Progenitor cell of endocrine pancreas (in vitro differentiated cells): ENCODE measurements around the gene C14orf132. TPM values are rescaled to one million over a fixed set of nuclear protein-coding genes. Genes with fewer than 3 reads are reported as not detected.
"Not testable (repeated sequence)": the region's sequence is repeated elsewhere in the genome, so short reads cannot be mapped to it uniquely, and the experiment has no call there.

Experiments used
- DNase-seq: peaks from one replicate; pipeline ENCODE4 v3.0.0; 2021; ENCODE audit warnings: low spot score; ENCODE audit not compliant: unreplicated experiment
- H3K27ac Mint-ChIP-seq: 2 replicates; pipeline ENCODE4 v1.8.0; 2021; ENCODE audit warnings: mild to moderate bottlenecking, moderate library complexity, mixed read lengths
- H3K27me3 Mint-ChIP-seq: 2 replicates; pipeline ENCODE4 v1.8.0; 2021; ENCODE audit warnings: mixed read lengths
- H3K36me3 Mint-ChIP-seq: 2 replicates; pipeline ENCODE4 v1.8.0; 2022; ENCODE audit warnings: mixed read lengths; ENCODE audit not compliant: insufficient read depth
- H3K4me1 Mint-ChIP-seq: 2 replicates; pipeline ENCODE4 v1.8.0; 2021; ENCODE audit warnings: low read depth, mixed read lengths
- H3K4me3 Mint-ChIP-seq: 2 replicates; pipeline ENCODE4 v1.8.0; 2021; ENCODE audit warnings: low read depth, mild to moderate bottlenecking, moderate library complexity, mixed read lengths
- H3K9me3 Mint-ChIP-seq: 2 replicates; pipeline ENCODE4 v1.8.0; 2021; ENCODE audit warnings: low read depth, mixed read lengths
- CTCF ChIP-seq: fragments of 200-600 bp; sonication (generic); IDR thresholded peaks from one replicate; pipeline ENCODE4 v1.5.0; 2021; ENCODE audit warnings: antibody characterized with exemption, mild to moderate bottlenecking; ENCODE audit not compliant: unreplicated experiment
- total RNA-seq: library from RNA; stranded (reverse); gene quantifications from 2 replicates; pipeline ENCODE4 v1.2.1, GENCODE V29; 2021

C14orf132 gene
- total RNA-seq, 1 donor from 2014 or later, result 58.3 TPM

- DNase-seq, result no peak
- H3K4me1 Mint-ChIP-seq, result peaks cover 6% of the 10 kb centered on the region
- TF ChIP-seq CTCF, result no peak
- no peak overlapping the region for H3K27ac Mint-ChIP-seq
- H3K27me3 Mint-ChIP-seq, result no peaks in the 10 kb centered on the region
- no peak overlapping the region for H3K4me3 Mint-ChIP-seq
- peaks cover 21% of the 10 kb centered on the region for H3K36me3 Mint-ChIP-seq
- peaks cover 18% of the 10 kb centered on the region for H3K9me3 Mint-ChIP-seq
Measured at GRCh38 chr14:96071561-96071960, 32.4 kb downstream of the C14orf132 start.

DNA sequence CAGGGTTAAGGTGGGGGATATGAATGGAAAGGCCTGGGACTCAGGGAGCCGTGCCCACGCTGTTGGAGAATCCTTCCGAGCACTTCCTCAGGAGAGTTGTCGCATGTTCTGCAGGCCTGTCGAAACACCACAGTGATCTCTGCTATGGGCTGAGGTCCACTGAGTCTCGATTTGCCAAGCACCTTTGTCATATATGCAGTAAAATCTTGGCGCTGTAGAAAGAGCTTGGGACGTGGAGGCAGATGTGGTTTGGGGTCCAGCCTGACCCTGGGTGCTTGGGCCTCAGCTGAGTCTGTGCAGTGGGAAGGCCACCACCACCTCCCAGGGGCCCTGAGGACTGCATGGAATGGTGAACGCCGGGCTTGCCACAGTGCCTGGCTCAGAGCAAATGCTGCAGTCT, 32.9 kb downstream of the C14orf132 start:
- DNase-seq, result no peak
- H3K36me3 Mint-ChIP-seq, result peaks cover 21% of the 10 kb centered on the region
- H3K27me3 Mint-ChIP-seq, result no peaks in the 10 kb centered on the region
- TF ChIP-seq CTCF, result no peak
- no peak overlapping the region for H3K4me3 Mint-ChIP-seq
- H3K4me1 Mint-ChIP-seq, result peaks cover 6% of the 10 kb centered on the region
- H3K9me3 Mint-ChIP-seq, result peaks cover 18% of the 10 kb centered on the region
- H3K27ac Mint-ChIP-seq, result no peak overlapping the region

GRCh38 chr14:96072746-96073145, 33.6 kb downstream of the C14orf132 start:
- no peaks in the 10 kb centered on the region for H3K27me3 Mint-ChIP-seq
- peaks cover 18% of the 10 kb centered on the region for H3K9me3 Mint-ChIP-seq
- no peak overlapping the region for H3K4me3 Mint-ChIP-seq
- H3K27ac Mint-ChIP-seq, result no peak overlapping the region
- peaks cover 6% of the 10 kb centered on the region for H3K4me1 Mint-ChIP-seq
- peaks cover 21% of the 10 kb centered on the region for H3K36me3 Mint-ChIP-seq
- no peak for TF ChIP-seq CTCF
- DNase-seq, result no peak

GRCh38 chr14:96073260-96074039, 34.3 kb downstream of the C14orf132 start:
- not testable (repeated sequence) for H3K4me3 Mint-ChIP-seq, DNase-seq, H3K4me1 Mint-ChIP-seq, H3K27me3 Mint-ChIP-seq
- Mint-ChIP-seq H3K36me3 (peaks cover 21% of the 10 kb centered on the region), H3K9me3 (peaks cover 18% of the 10 kb centered on the region), H3K27ac (peak overlapping the region; percentile 11)

DNA sequence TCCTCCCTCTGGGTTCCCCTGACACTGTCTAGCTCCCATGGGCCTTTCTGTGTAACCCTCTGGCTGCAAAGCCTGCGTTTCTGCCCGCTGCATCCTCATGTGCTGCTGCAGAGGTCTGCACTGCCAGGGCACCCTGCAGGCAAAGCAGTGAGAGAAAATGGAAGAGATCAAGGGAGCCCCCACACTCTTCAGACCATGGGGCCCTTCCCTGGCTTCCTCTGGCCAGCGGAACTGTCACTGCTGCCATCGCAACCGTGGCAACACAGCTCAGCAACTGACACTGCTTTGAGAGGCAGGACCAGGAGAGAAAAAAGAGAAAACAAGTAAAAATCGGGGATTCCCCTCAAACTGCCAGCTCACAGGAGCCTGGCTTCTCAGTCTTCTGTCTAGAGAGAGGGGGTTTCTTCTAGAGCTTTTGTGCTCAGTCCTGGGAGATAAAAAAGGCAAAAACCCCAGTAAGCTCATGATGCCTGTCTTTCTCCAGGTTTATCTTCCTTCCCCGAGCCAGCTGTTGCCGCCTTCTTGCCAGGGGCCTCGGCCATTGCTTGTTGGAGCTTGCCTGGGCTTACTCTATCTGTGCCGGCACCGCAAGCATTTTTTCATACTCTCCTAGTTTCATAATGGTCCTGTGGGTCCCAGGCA, 38.9 kb downstream of the C14orf132 start:
- H3K9me3 Mint-ChIP-seq, result peaks cover 18% of the 10 kb centered on the region
- DNase-seq, result no peak
- H3K4me3 Mint-ChIP-seq, result no peak overlapping the region
- peaks cover 13% of the 10 kb centered on the region for H3K36me3 Mint-ChIP-seq
- peak overlapping the region; percentile 62 for H3K27ac Mint-ChIP-seq
- TF ChIP-seq CTCF, result no peak
- H3K27me3 Mint-ChIP-seq, result no peaks in the 10 kb centered on the region
- peaks cover 11% of the 10 kb centered on the region for H3K4me1 Mint-ChIP-seq
